HG03565 (cell line): ENCODE measurements around the gene TNIP3.

ENCODE experiments used
- ATAC-seq: cut with Tn5 transposase; IDR thresholded peaks from one replicate; pipeline ENCODE4 v1.9.1; 2021; ENCODE audit warnings: mild to moderate bottlenecking, moderate library complexity; ENCODE audit not compliant: unreplicated experiment

TNIP3 gene

DNA sequence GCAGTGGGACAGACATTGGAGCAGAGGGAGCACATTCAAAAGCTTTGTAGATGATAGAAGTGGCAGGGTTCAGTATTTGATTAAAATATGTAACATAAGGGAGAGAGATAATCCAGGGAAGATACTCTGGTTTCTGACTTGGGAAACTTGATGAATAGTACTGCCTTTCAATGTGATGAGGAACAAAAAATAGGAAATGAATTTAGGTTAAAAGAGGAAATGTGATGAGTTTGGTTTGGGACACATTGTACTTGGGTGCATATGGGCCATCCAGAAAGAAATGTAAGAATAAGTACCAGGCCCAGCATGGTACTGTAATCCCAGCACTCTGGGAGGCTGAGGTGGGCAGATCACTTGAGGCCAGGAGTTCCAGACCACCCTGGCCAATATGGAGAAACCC lies 70.9 kb downstream of the TNIP3 start:
- no peak for ATAC-seq

DNA sequence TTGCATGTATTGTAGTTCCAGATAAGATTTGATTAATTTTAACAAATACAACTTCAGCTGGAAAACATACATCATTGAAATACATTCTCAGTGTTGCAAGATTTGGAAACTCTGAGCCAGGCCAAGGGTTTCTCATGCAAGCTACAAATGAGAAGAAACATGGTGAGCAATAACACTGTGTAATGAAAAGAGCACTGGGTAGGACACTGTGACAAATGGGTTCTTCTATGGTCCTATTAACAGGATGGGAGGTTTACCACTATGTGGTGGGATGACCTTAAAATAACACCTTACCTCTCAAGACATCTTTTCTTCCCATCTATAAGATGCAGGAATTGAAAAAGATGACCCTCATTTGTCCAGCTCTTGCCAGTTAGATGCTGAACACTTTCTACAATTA lies 72.2 kb downstream of the TNIP3 start:
- ATAC-seq: no peak

DNA sequence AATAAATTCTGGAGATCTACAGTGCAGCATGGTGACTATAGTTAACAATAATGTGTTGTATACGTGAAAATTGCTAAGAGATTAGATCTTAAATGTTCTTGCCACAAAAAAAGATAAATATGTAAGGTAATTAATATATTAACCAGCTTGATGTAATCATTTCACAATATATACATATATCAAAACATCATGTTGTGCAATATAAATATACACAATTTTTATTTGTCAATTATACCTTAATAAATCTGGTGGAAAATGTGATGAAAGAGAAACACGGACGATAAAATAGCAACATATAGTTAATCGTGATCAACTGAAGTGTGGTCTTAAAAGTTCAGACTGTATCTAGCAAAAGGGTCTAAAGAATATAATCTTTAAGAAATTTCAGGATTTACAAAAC lies 75.3 kb downstream of the TNIP3 start:
- no peak for ATAC-seq
